ENCODE results near the gene DEPP1.
"Not testable (repeated sequence)": the region's sequence is repeated elsewhere in the genome, so short reads cannot be mapped to it uniquely, and the experiment has no call there.

The DEPP1 gene, protein sequence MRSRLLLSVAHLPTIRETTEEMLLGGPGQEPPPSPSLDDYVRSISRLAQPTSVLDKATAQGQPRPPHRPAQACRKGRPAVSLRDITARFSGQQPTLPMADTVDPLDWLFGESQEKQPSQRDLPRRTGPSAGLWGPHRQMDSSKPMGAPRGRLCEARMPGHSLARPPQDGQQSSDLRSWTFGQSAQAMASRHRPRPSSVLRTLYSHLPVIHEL

GRCh38 chr10:44978570-44979280, at the start of gene DEPP1:
DEPP1 (minus strand) TSS chr10:44978809; CDS start chr10:44978030, 779 bp downstream.
- DNase-seq (ENCODE audit: low spot score) = peak; percentile 61

DNA sequence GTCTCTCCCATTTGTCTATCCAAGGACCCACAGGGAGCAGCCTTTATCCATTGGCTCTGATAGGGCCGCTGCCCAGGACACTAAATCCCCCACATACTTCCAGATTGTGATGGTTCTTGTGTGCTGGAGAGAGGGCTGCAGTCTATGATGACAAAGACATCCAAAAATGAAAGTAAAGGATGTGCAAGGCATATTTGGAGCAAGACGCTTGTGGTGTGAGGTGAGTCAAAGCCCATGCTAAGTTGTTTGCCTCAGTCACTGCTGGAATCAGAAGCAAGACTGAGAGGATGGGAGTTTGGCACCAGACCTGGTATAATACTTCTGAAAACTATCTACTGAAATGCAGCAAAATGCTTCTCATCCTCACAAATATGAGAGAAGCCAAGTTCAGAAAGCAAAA, 44.8 kb upstream of the DEPP1 start:
- DNase-seq (ENCODE audit: low spot score) = no peak

DNA sequence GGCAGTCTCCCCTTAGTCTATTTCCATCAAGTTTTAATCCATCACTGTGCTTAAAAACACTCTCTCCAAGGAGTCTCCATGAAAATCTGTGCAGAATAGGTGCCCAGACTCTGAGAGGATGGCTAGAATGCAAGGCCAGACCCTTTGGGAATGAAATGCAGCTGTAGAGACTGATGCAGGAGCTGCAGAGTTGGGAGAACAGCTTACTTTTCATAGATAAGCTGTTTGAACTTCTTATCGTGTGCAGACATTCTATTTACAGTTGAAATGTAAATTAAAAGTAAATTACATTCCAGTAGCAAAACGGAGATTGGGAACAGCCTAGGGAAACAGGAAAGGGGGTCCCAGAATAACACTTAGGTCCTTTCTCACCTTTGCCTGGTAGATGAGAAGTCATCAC, 37.0 kb upstream of the DEPP1 start:
- no peak for DNase-seq (ENCODE audit: low spot score)

DNA sequence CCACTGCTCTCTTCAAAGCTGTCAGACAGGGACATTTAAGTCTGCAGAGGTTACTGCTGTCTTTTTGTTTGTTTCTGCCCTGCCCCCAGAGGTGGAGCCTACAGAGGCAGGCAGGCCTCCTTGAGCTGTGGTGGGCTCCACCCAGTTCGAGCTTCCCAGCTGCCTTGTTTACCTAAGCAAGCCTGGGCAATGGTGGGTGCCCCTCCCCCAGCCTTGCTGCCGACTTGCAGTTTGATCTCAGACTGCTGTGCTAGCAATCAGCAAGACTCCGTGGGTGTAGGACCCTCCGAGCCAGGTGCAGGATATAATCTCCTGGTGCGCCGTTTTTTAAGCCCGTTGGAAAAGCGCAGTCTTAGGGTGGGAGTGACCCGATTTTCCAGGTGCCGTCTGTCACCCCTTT, 35.9 kb upstream of the DEPP1 start:
- DNase-seq (ENCODE audit: low spot score) = not testable (repeated sequence)

- DNase-seq (ENCODE audit: low spot score) = peak; percentile 93
Measured at GRCh38 chr10:45008524-45009161, 30.0 kb upstream of the DEPP1 start.

DNA sequence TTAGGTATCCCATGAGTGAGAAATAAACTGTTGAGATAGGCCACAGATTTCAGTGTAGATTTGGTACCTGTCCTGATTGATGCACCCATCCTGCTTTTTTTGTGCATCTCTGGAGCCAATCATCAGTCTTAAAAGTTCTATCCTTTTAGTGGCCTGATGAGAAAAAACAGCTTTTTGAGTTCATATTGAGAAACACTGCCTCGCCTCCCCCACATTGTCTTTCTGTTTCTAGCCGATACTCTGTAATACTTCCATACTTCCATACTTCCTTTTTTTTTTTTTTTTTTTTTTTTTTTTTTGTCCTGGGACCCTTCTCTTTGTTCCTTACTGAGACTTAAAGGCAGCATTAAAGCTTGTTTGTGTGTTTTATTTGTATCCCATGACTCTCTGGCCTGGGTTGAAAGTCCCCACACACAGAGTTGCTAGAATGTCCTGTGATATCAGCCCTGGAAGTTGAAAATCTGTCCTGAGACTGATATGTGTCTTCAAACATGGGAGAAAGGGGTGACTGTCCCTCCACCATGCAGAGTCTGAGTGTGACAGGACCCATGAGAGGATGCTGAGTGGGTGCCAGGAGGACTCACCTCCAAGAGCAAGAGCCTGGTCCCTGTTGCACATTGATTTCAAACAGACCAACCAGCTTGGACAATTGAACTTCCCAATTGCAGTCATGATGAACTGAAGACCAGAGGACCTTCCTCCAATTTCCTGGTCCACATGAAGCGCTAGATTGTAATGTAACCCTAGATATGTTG, 27.8 kb upstream of the DEPP1 start:
- DNase-seq (ENCODE audit: low spot score) = no peak

DNA sequence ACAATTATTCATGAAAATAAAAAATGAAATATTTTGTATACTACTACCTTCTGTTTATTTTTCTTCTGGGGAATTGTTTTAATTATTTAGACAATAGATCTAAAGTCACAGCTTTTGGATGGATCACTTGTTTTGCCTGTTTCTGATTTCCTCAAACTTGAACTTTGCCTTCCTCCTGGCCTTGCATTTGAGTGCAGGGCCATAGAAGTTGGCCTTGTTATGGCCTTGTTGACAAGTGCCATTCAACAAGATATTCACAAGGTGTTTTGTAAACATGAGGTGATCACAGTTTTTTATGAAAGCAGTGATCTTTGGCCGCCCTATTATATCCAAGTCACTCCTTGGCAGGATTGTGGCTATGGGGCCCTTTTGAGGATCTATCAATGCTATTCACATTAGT, 26.7 kb upstream of the DEPP1 start:
- no peak for DNase-seq (ENCODE audit: low spot score)

- DNase-seq (ENCODE audit: low spot score) = no peak
Measured at GRCh38 chr10:45004661-45005060, 26.1 kb upstream of the DEPP1 start.

GRCh38 chr10:45003432-45004000, 24.9 kb upstream of the DEPP1 start:
- DNase-seq (ENCODE audit: low spot score) = no peak

- peak; percentile 86 for DNase-seq (ENCODE audit: low spot score)
Measured at GRCh38 chr10:45001381-45002148, 23.0 kb upstream of the DEPP1 start.

DNA sequence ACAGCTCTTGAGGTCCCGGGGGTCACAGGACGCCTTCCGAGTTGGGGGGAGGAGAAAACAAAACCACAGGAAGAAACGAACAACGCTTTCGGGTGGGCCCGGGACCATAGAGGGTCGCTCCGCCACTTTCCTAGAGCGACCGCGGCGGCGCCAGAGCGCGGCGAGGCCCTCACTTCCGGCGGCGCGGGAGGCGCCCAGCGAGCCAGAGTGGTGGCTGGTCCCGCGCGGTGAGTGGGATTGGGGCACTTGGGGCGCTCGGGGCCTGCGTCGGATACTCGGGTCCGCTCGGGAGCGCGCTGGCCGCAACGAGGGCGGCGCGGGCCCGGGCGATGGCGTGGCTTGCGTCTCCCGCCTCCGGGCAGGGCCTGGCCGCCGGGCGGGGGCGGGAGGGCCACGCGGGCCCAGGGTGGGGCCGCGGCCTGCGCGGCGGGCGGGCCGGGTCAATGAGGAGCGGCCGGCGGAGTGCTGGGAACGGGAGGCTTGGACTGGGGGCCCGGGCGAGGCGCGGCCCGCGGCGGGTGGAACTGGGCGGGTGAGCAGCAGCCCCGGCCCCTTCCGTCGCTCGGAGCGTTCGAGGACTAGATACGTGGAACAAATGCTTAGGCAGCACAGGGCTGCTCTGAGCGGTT, 22.3 kb upstream of the DEPP1 start, which contains the start of gene ZNF22:
TSS of gene ZNF22 (plus strand) at position 172 of the 629 bp plus-strand sequence. CDS start 2,446 bp downstream, outside the sequence.
- DNase-seq (ENCODE audit: low spot score) = peak; percentile 80

DNA sequence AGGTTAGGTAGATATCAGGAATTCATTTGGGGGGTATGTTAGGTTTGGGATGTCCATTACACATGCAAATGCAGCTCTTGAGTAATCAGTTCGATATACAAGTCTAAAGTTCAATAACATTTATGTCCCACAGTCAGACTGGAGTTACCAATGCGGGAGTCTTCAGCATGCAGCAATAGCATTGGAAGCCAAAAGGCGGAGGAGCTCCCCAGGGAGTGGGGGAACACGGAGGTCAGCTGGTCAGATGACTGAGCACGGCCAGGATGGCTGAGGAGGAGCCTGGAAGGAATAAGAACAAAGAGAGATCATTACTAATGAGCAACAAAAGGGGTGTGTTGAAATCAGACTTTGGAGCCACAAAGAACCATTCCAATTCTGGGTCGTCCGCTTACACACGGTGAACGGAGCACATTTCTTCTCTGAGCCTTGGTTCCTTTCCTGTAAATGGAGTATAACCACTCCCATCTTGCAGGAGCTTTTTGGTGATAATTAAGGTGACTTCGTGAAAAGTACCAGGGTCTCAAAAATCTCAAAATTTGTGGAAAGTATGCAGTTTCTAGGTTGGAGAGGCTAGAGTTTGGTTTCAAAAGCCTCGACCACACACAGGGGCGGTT, 21.6 kb upstream of the DEPP1 start:
- DNase-seq (ENCODE audit: low spot score) = no peak

DNA sequence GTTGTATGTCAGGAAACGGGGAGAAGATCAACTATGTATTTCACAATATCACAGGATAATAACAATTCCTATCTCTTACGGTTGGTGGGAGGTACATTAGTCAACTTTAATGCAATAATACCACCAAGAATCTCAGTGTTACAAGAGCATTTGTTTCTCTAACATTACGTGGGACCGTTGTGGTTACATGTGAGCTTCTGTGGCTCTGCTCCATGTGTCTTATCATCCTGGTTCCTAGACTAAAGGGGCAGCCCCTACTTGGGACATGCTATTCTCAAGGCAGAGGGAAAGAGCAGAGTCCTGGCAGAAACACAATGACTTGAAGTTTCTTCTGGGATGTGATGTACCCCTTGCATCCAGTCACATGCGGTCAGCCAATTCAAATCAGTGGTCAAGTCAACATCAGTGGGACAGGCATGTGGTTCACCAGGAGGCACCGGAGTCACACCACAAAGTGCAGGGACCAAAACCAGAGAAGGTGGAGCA, 19.6 kb upstream of the DEPP1 start:
- DNase-seq (ENCODE audit: low spot score) = no peak

- no peak for DNase-seq (ENCODE audit: low spot score)
Measured at GRCh38 chr10:44997105-44997748, 18.6 kb upstream of the DEPP1 start.

DNA sequence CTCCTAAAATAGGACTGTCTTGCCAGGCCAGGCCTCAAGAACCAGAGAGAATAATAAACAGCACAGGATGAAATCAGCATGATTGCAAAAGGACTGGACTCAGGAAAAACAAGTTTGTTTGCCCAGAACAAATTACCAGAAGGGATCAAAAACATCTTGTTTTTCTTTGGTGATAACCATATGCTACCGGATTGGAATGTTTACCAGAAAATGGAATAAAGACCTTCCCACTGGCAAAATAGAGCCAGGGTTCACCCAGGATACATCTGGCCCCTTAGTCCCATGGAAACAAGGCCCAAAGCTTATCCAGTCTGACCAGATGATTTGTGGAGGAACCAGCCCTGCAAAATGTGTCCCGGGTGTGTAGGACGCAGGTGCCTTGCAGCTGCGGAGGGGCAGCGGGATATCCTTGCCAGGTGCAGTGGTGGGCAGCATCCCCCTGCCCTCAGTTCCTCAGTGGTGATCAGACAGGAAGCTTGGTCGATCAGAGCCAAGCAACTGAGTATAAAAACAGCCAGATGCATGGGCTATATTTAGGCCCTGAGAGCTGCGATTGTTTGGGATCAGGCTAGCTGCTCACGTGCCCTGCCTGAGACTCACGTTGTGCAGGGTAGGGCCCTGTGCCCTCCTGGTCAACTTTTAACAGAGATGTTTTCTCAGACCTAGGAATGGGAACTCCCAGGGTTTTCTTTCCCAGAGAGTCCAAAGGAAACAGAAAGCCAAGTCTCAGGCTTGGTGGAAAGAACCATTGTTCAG, 17.5 kb upstream of the DEPP1 start:
- DNase-seq (ENCODE audit: low spot score) = peak; percentile 41

DNA sequence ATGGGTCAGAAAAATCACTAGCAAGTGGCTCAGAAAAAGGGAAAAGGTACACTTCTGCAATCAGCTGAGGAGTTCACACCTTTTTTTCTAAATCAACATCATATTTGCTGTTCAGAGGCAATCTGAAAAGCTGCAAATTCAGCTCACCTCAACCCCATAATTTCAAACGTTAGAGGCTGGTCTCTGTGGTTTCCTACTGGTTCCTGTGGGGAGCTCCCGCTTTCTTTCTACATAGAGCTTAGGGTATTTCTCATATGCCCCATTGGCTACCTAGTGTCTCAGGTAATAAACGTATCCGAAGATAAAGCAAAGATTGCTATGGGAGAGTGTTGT, 16.9 kb upstream of the DEPP1 start:
- DNase-seq (ENCODE audit: low spot score) = no peak

DNA sequence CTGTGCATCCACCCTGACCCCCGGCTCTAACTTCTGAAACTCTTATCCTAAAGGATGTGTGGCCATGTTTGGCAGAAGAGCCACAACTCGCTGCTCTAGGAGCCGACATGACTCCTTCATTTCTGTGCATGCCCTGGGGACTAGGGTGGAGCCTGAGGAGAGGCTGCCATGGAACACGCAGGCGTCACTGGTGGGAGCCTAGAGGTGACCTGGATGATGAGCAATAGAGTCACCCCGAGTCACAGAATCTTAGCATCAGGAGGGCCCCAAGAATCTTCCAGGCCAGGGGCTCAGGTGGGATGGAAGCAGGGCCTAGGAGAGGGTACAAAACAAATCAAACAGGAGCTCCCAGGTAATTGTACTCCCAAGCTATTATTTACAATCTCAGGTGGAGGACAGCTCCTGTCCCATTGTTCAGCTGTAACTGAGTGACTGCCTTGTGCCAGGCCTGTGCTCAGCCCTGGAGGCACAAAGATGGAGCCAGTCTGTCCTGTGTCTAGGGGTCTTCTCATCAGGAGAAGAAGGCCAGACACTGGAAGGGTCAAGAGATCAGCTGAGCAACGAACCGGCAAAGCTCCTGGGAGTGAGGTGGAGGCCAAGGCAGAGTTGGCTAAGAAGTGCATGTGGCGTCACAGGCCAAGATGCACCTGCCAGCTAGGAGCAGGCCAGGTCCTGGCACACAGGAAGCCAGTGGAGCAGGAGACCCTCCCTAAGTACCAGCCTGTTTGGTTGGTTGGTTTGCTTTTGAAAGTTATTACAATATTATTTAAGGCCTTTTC, 16.3 kb upstream of the DEPP1 start:
- DNase-seq (ENCODE audit: low spot score) = no peak

Measured in NAMALWA (cell line).